K562 (cell line): ENCODE data around the gene RTP3. TPM values are rescaled to one million over a fixed set of nuclear protein-coding genes. Genes with fewer than 3 reads are reported as not detected.

ENCODE experiments used
- STAG1 ChIP-seq: sonication (generic); formaldehyde crosslinking; IDR thresholded peaks from 2 replicates; pipeline ENCODE4 v1.5.0; 2020; ENCODE audit warnings: missing genetic modification reagents, borderline replicate concordance
- ZNF407 ChIP-seq: fragments of 450-650 bp; IDR thresholded peaks from 2 replicates; pipeline ENCODE4 v1.6.1; 2016; ENCODE audit warnings: low read depth
- polyA plus RNA-seq, 8 experiments: library from polyadenylated mRNA; depleted of rRNA in 4 of 8; stranded (reverse) in 5 of 8; unstranded in 3 of 8; fragments of >200 nt; fragmentation: Nextera tagmentation in 2 of 8; fragmentation: Illumina TruSeq in 1 of 8; extraction: Ambion mirVana in 2 of 8; extraction: Trizol in 1 of 8; gene quantifications; 2 replicates each; pipeline versions ENCODE4 v1.2.1 to v1.2.3, GENCODE V29; 2011 to 2014; ENCODE audit warnings: inconsistent platforms in 1 of 8, missing spikeins in 1 of 8
- total RNA-seq, 7 experiments: library from RNA; depleted of rRNA in 6 of 7; stranded (reverse); fragments of >200 nt in 6 of 7; fragmentation: Illumina TruSeq in 2 of 7; extraction: Trizol in 2 of 7; gene quantifications; 2 replicates each; pipeline versions ENCODE4 v1.2.1 to v1.2.3, GENCODE V29; 2011 to 2021; ENCODE audit warnings: low replicate concordance in 1 of 7
- TF ChIP-seq, protein P1 (sequence below): fragments of 250-450 bp; sonication (Bioruptor Pico); IDR thresholded peaks from 2 replicates; pipeline ENCODE4 v1.8.0; 2021; ENCODE audit warnings: mild to moderate bottlenecking, moderate library complexity
- TF ChIP-seq, protein P2 (sequence below): fragments of 250-450 bp; sonication (Bioruptor Pico); IDR thresholded peaks from 2 replicates; pipeline ENCODE4 v1.8.0; 2022; ENCODE audit warnings: inconsistent platforms, mild to moderate bottlenecking, moderate library complexity, borderline replicate concordance

The RTP3 gene
- total and polyA plus RNA-seq, 9 of the 15 experiments (the other 6 are each of a cell fraction or from before 2014, with no cell fraction given): not detected

DNA sequence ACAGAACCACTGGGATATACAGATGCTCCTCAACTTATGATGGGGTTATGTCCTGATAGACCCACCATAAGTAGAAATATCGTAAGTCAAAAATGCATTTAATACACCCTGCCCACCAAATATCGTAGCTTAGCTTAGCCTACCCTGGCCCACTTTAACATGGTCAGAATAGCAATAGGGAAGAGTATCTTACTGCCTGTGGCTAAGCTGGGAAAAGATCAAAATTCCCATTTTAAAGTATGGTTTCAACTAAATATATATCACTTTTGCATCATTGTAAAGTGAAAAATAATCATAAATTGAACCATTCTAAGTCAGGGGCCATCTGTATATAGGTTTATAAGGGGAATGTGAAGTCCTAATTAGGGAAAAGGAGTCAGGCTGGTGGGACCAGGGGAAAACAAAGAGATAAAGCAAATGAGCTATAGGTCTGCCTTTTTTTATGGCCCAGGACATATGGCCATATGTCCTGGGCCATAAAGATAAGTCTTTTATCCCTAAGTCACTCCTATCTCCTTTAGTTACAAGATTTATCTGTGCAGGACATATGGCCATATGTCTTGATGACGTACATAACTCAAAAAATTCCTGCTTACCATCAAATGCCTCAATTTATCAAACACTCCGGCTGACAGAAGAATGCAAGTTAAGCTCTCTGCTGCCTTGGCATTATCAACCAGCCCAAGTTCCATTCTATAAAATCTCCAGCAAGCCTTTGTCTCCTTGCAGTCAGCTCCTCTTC lies 11.2 kb downstream of the RTP3 start (continued):
- TF ChIP-seq STAG1 (no peak), ZNF407 (peak; percentile 15; the same call in 1 of the 2 replicates)
- TF ChIP-seq, protein P1, sequence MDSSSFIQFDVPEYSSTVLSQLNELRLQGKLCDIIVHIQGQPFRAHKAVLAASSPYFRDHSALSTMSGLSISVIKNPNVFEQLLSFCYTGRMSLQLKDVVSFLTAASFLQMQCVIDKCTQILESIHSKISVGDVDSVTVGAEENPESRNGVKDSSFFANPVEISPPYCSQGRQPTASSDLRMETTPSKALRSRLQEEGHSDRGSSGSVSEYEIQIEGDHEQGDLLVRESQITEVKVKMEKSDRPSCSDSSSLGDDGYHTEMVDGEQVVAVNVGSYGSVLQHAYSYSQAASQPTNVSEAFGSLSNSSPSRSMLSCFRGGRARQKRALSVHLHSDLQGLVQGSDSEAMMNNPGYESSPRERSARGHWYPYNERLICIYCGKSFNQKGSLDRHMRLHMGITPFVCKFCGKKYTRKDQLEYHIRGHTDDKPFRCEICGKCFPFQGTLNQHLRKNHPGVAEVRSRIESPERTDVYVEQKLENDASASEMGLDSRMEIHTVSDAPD: no peak
- TF ChIP-seq, protein P2, sequence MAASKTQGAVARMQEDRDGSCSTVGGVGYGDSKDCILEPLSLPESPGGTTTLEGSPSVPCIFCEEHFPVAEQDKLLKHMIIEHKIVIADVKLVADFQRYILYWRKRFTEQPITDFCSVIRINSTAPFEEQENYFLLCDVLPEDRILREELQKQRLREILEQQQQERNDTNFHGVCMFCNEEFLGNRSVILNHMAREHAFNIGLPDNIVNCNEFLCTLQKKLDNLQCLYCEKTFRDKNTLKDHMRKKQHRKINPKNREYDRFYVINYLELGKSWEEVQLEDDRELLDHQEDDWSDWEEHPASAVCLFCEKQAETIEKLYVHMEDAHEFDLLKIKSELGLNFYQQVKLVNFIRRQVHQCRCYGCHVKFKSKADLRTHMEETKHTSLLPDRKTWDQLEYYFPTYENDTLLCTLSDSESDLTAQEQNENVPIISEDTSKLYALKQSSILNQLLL (CRISPR knock-in tag): no peak
